Mucosa of descending colon (tissue), 3 donors: ENCODE data around the gene DNM1. TPM values are rescaled to one million over a fixed set of nuclear protein-coding genes. Genes with fewer than 3 reads are reported as not detected.
"Not testable (repeated sequence)": the region's sequence is repeated elsewhere in the genome, so short reads cannot be mapped to it uniquely, and the experiment has no call there.

Experiments
- ATAC-seq: fragments of 200-7000 bp; cut with Tn5 transposase; one replicate; pipeline ENCODE4 v1.9.1; 2020; ENCODE audit warnings: mild to moderate bottlenecking, moderate library complexity
- DNase-seq, 3 donors: peaks; one replicate each; pipeline ENCODE4 v3.0.0-alpha.2; 2020
- H3K36me3 ChIP-seq: fragments of 200-600 bp; one replicate; pipeline ENCODE4 v1.8.0; 2021; ENCODE audit warnings: low read depth, mild to moderate bottlenecking
- H3K4me1 ChIP-seq: fragments of 200-600 bp; one replicate; pipeline ENCODE4 v1.8.0; 2021; ENCODE audit warnings: low read depth, mild to moderate bottlenecking
- H3K4me3 ChIP-seq: fragments of 200-600 bp; one replicate; pipeline ENCODE4 v1.8.0; 2021; ENCODE audit warnings: mild to moderate bottlenecking
- H3K9me3 ChIP-seq: fragments of 200-600 bp; one replicate; pipeline ENCODE4 v1.8.0; 2021; ENCODE audit warnings: mild to moderate bottlenecking
- intact Hi-C, 2 donors: fragments of 100-400 bp; cut with DNase I in 1 of 2; cut with micrococcal nuclease in 1 of 2; formaldehyde crosslinking; loops; one replicate each; pipeline versions ENCODE4 v1.11.0 to v1.11.1; 2022; cut with DNase I, micrococcal nuclease
- total RNA-seq, 3 donors: library from RNA; stranded (reverse); fragmentation: NEBNext Ultra II Directional in 2 of 3; extraction: Animal tissue kit (Norgen Biotek cat#: 25700) in 2 of 3; gene quantifications; one replicate each; pipeline versions ENCODE4 v1.2.1 to v1.2.4, GENCODE V29; 2021 to 2023
- TF ChIP-seq, protein P1 (sequence below): fragments of 200-600 bp; IDR thresholded peaks from one replicate; pipeline ENCODE4 v1.8.0; 2022; ENCODE audit warnings: antibody characterized with exemption, mild to moderate bottlenecking
- donor health status: DM: no; HTN: no; CAD: no; lungs with moderate emphysema.
- donor health status: DM: no; HTN: no; CAD: no.
- donor health status: DM: no; HTN: yes; CAD: no.

The DNM1 gene
- total RNA-seq, 3 donors from 2014 or later = 4.0 to 19.0 (median 6.7) TPM

DNA sequence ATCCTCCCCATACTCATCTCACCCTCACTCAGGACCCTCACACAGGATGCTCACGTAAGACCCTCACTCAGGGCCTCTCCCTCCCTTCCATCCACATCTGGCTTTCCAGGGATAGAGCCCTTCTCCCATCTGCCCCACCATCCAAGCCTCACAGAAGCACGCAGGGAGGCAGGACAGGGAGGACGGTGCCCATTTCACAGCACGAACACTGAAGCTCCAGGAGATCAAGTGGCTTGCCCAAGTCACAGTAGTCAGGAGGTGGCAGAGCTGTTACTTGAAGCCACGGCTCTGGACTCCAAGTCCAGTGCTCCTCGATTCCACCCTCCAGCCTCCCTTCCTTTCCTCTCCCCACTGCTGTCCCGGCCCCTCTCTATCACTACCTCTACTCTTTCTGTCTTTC is 21.7 kb downstream of the DNM1 start:
- H3K4me3 ChIP-seq = no peak overlapping the region
- no peaks in the 10 kb centered on the region for H3K9me3 ChIP-seq
- no peak for ATAC-seq
- DNase-seq = no peak
- no peaks in the 10 kb centered on the region for H3K36me3 ChIP-seq
- intact Hi-C loops = no loop called here
- H3K4me1 ChIP-seq = no peaks in the 10 kb centered on the region
- TF ChIP-seq, protein P1, sequence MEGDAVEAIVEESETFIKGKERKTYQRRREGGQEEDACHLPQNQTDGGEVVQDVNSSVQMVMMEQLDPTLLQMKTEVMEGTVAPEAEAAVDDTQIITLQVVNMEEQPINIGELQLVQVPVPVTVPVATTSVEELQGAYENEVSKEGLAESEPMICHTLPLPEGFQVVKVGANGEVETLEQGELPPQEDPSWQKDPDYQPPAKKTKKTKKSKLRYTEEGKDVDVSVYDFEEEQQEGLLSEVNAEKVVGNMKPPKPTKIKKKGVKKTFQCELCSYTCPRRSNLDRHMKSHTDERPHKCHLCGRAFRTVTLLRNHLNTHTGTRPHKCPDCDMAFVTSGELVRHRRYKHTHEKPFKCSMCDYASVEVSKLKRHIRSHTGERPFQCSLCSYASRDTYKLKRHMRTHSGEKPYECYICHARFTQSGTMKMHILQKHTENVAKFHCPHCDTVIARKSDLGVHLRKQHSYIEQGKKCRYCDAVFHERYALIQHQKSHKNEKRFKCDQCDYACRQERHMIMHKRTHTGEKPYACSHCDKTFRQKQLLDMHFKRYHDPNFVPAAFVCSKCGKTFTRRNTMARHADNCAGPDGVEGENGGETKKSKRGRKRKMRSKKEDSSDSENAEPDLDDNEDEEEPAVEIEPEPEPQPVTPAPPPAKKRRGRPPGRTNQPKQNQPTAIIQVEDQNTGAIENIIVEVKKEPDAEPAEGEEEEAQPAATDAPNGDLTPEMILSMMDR = no peak

DNA sequence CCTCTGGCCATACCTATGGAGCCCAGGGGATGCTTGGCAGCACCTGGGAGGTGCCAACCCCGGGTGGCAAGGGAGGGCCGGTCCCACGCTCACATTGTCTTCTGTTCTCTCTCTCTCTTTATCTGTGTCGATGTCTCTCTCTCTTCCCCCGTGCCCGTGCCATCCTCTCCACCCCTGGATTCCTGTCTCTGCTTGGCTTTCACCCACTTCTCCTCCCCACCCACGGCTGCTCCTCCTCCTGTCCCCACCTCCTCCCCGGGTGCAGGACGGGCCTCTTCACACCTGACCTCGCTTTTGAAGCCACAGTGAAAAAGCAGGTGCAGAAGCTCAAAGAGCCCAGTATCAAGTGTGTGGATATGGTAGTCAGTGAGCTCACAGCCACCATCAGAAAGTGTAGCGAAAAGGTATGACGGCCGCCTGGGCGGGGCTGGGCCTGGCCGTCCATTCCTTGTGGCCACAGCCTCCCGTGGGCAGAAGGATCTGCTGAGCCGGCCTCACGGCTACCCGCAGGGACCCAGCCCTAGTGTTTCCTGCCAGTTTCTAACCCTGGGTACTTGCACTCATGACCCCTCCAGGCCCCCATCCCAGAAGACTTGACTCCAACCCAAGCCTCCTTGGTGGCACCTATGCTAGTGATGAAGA is 22.7 kb downstream of the DNM1 start:
- DNase-seq = no peak
- intact Hi-C loops = no loop called here
- no peaks in the 10 kb centered on the region for H3K4me1 ChIP-seq
- no peaks in the 10 kb centered on the region for H3K36me3 ChIP-seq
- TF ChIP-seq, protein P1 = no peak
- H3K9me3 ChIP-seq = no peaks in the 10 kb centered on the region
- ATAC-seq = no peak
- H3K4me3 ChIP-seq = no peak overlapping the region

DNA sequence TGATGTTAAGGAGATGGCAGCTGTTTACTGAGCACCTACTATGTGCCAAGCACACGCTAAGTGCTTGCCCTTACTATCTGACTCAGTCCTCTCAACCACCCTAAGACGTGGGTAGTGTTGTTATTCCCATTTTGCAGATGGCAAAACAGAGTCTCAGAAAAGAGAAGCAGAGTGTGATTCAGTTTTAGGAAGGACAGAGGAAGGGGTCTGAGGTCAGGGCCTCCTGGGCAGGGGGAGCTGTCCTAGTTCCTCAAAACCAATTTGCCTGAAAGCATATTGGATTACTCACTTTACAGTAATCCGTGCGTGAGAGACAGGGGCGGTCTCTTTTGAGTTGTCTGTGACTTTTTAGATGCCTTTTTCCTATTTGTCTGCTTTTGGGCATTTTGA is 23.2 kb downstream of the DNM1 start:
- DNase-seq = no peak
- intact Hi-C loops = no loop called here
- TF ChIP-seq, protein P1 = no peak
- H3K9me3 ChIP-seq = no peaks in the 10 kb centered on the region
- H3K4me1 ChIP-seq = no peaks in the 10 kb centered on the region
- no peak overlapping the region for H3K4me3 ChIP-seq
- H3K36me3 ChIP-seq = no peaks in the 10 kb centered on the region
- ATAC-seq = no peak

DNA sequence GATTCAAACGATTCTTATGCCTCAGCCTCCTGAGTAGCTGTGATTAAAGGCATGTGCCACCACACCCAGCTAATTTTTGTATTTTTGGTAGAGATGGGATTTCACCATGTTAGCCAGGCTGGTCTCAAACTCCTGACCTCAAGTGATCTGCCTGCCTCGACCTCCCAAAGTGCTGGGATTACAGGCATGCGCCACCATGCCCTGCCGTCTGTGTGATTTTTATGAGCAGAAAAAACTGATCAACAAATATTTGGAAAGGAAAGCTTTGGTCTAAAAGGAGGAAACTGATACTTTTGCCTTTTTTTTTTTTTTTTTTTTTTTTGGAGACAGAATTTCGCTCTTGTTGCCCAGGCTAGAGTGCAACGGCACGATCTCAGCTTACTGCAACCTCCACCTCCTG is 27.7 kb downstream of the DNM1 start:
- ATAC-seq, H3K9me3 ChIP-seq, H3K36me3 ChIP-seq, intact Hi-C loops, DNase-seq, H3K4me3 ChIP-seq, H3K4me1 ChIP-seq: not testable (repeated sequence)

DNA sequence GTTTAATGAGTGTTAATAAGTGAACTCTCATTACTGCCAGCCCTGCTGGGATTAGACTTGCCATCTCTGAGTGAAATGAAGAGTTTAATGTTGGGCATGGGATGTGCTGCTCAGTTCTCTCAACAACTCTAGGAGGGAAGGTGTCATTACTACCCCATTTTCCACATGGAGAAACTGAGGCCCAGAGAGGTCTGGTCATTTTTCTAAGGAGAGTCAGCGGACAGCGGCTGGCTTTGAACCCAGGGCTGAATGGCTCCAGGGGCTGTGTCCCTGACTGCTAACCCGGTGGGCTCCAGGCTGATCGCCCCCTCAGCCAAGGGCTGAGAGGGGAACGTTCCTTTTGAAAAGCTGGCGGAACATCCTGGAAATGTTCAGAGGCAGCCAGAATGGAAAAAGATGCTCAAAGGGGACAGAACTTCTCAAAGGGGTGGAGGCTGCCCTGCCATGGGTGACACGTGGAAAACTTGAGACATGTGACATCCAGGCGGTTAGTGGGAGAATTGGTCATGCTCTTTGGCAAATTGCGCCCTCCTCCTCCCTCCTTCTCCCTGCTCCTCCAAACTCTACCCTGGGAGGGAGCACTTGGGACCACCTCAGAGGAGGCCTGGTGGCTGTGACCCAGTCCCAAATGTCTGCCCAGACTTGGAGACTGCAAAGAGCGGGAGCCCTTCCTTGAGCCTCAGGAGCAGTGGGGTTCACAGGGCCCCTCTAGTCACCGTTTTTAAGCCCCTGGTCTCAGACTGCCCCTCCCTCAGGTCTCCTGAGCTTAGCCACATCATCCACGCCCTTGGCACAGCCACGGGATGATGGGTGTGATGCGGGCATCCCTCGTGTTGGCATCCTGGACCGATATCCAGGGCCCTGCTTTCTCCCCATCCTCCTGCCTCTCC is 28.7 kb downstream of the DNM1 start:
- Histone ChIP-seq H3K4me3 (no peak overlapping the region), H3K4me1 (no peaks in the 10 kb centered on the region), H3K36me3 (no peaks in the 10 kb centered on the region), H3K9me3 (no peaks in the 10 kb centered on the region)
- no peak for DNase-seq
- TF ChIP-seq, protein P1 = no peak
- ATAC-seq = no peak
- intact Hi-C loops = no loop called here
